PFSK-1 (cell line): ENCODE data around the gene SDK1.

Experiments
- POLR2AphosphoS5 ChIP-seq: IDR thresholded peaks from 2 replicates; pipeline ENCODE4 v1.6.1; 2012; ENCODE audit warnings: low read depth, mild to moderate bottlenecking, control low read depth, low read length, moderate library complexity
- SIN3A ChIP-seq: IDR thresholded peaks from 2 replicates; pipeline ENCODE4 v1.6.1; 2012; ENCODE audit warnings: mild to moderate bottlenecking, low read length, moderate library complexity, borderline replicate concordance; ENCODE audit not compliant: insufficient read depth

GRCh38 chr7:4244041-4244440, 943.0 kb downstream of the SDK1 start:
- TF ChIP-seq SIN3A = no peak
- no peak for TF ChIP-seq POLR2AphosphoS5
